Activated T-helper 1 cell treated with anti-CD3 and anti-CD28 coated beads, Interleukin-12 subunit alpha, Interleukin-12 subunit beta, Interleukin-2, Interleukin-4 antibody, amounts not matched to agents 30 ng/mL and 10 ng/mL and 1 ng/mL, durations not matched to agents 14 hours and 24 hours and 36 hours (primary cell): ENCODE data around the gene BCL2. TPM values are rescaled to one million over a fixed set of nuclear protein-coding genes. Genes with fewer than 3 reads are reported as not detected.

Source experiments
- DNase-seq: peaks from one replicate; pipeline ENCODE4 v3.0.0; 2021; ENCODE audit warnings: low spot score
- H3K27ac Mint-ChIP-seq: one replicate; pipeline ENCODE4 v1.8.0; 2021; ENCODE audit warnings: mild to moderate bottlenecking, mixed read lengths
- H3K27me3 Mint-ChIP-seq: one replicate; pipeline ENCODE4 v1.8.0; 2022; ENCODE audit warnings: mild to moderate bottlenecking, moderate library complexity, mixed read lengths; ENCODE audit not compliant: insufficient read depth
- H3K36me3 Mint-ChIP-seq: one replicate; pipeline ENCODE4 v1.8.0; 2021; ENCODE audit warnings: low read depth, mixed read lengths
- H3K4me1 Mint-ChIP-seq: one replicate; pipeline ENCODE4 v1.8.0; 2021; ENCODE audit warnings: low read depth, mixed read lengths
- H3K4me3 Mint-ChIP-seq: one replicate; pipeline ENCODE4 v1.8.0; 2021; ENCODE audit warnings: mild to moderate bottlenecking, moderate library complexity, mixed read lengths
- H3K9me3 Mint-ChIP-seq: one replicate; pipeline ENCODE4 v1.8.0; 2021; ENCODE audit warnings: mixed read lengths
- intact Hi-C: fragments of 100-400 bp; cut with micrococcal nuclease; formaldehyde crosslinking; loops from one replicate; pipeline ENCODE4 v1.15.1; 2024
- total RNA-seq: library from RNA; stranded (reverse); gene quantifications from 2 replicates; pipeline ENCODE4 v1.2.3, GENCODE V29; 2022

The BCL2 gene
- total RNA-seq, 1 donor from 2014 or later: 97.1 TPM

DNA sequence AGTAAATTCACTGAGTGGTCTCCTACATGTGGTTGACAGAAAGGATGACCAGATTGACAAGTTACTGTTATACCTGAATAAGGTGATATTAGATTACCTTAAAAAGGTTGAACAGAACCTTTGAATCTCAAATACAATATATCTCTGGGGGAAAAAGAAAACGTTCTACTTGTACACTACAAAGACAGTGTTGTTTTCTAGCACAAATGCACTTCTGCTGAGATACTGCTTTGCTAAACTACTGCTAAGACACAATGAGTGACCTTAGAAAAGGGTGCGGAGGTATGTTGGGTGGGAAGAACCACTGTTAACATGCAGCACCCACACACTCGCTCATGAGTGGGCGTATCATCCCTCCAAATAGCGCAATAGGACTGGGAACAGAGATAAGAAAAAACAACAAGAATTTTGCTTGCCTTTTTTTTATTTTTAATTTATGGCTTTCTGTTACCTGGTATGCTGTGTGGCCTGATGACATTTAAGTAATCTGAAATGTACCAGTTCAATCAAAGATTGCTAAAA lies 6.1 kb downstream of the BCL2 start:
- no peaks in the 10 kb centered on the region for H3K27me3 Mint-ChIP-seq
- H3K27ac Mint-ChIP-seq: peak overlapping the region; percentile 64
- DNase-seq: no peak
- peaks cover 76% of the 10 kb centered on the region for H3K4me1 Mint-ChIP-seq
- H3K9me3 Mint-ChIP-seq: no peaks in the 10 kb centered on the region
- intact Hi-C loops: loop anchor here (10.0 kb wide), 1 partner anchor 789 kb away; the partner anchor contains the start of gene ZCCHC2
- peak overlapping the region; percentile 96 for H3K4me3 Mint-ChIP-seq
- H3K36me3 Mint-ChIP-seq: peaks cover 62% of the 10 kb centered on the region

DNA sequence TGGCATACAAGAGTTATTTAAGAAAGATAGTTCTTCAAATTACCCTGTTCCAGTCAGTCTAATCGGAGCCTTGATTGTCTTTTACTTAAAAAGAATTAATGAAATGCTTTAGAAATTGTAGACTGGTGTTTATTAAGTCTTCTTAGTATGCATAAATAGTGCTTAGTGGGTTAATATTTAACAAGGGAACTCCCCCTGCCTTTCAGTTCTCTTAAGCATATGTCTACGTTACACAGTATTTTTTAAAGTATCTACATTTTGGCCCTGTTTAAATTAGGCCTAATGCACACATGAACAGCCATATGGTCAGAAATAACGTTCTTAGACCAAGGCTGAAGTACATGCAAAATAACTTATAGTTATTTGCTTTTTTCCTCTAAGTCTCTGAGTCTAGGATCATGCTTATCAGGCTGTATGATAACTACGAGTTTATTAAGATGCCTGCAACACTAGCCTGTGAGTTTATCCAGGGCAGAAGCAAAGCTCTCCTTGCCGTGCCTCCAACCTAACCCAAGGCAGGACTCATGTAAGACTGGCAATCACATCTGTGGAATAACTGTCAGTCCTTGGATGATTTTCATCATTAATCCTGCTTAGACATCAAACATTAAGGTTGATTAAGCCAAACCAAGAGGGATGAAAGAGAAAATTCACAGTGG lies 6.7 kb downstream of the BCL2 start:
- Mint-ChIP-seq H3K4me3 (peak overlapping the region; percentile 96), H3K36me3 (peaks cover 62% of the 10 kb centered on the region), H3K27me3 (no peaks in the 10 kb centered on the region), H3K9me3 (no peaks in the 10 kb centered on the region), H3K27ac (peak overlapping the region; percentile 31), H3K4me1 (peaks cover 82% of the 10 kb centered on the region)
- no peak for DNase-seq
- intact Hi-C loops: loop anchor here (10.0 kb wide), 1 partner anchor 788 kb away; the partner anchor contains the start of gene ZCCHC2

DNA sequence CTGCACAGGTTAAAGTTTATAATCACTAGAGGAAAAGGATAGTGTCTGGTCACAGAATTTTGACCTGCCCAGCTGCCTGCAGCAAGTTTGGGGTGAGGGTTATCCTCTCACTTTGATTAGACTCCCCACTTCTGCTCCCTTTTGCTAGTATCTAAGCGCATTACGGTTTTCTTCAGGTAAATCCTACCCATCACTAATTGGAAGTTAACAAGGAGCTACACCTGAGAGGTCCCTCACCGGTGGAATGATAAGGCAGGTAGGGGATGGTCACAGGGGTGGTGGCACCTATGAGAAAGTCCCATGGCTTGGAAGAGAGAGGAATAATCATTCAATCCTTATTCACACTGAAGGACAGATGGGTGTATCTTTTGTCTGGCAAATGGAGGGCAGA lies 7.6 kb downstream of the BCL2 start:
- intact Hi-C loops: loop anchor here (10.0 kb wide), 1 partner anchor 787 kb away; the partner anchor contains the start of gene ZCCHC2
- peaks cover 55% of the 10 kb centered on the region for H3K36me3 Mint-ChIP-seq
- DNase-seq: no peak
- peaks cover 86% of the 10 kb centered on the region for H3K4me1 Mint-ChIP-seq
- H3K27me3 Mint-ChIP-seq: no peaks in the 10 kb centered on the region
- H3K27ac Mint-ChIP-seq: peak overlapping the region; percentile 32
- peak overlapping the region; percentile 53 for H3K4me3 Mint-ChIP-seq
- H3K9me3 Mint-ChIP-seq: no peaks in the 10 kb centered on the region

DNA sequence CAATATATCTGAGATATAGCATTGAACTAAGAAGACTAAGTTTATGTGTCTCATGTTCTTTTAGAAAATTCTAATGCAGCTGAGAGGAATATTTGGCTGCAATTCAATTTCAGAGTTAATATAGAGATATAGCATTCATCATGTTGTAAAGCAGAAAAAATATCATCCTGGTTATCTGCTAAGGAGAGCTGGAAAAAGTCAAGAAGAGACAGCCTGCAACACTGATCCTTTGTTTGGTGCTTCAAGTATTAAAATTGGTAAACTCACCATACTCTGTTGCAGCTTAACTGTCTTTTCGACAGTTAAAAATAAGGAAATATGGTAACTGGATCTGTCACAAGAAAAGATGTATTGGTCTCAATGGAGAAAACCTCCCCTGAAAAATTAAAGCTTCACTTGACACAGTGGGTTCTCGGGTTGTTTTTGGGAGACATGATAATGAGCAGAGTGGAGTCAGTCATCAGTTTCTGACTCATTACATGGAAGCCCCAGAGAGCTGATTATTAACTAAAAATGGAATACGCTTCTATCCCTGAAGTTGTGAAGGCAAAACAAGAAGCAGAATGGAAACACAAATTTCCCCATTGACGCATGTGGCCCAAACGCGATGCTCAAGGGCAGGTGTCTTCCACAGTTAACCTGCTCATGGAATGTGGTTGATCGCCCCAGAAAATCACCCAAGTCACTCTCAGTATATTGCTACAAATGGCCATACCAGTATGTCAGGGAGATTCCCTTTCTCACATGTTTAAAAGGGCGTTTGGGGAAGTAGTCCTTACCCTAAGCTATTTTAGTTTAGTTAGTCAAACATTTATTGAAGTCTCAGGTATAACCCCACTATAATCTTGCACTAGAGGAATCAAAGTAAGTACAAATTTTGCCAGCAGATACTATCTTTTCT lies 8.2 kb downstream of the BCL2 start:
- Mint-ChIP-seq H3K4me1 (peaks cover 89% of the 10 kb centered on the region), H3K36me3 (peaks cover 59% of the 10 kb centered on the region), H3K4me3 (peak overlapping the region; percentile 53), H3K27ac (peak overlapping the region; percentile 21), H3K9me3 (no peaks in the 10 kb centered on the region), H3K27me3 (no peaks in the 10 kb centered on the region)
- intact Hi-C loops: loop anchor here (10.0 kb wide), 1 partner anchor 787 kb away; the partner anchor contains the start of gene ZCCHC2
- no peak for DNase-seq

DNA sequence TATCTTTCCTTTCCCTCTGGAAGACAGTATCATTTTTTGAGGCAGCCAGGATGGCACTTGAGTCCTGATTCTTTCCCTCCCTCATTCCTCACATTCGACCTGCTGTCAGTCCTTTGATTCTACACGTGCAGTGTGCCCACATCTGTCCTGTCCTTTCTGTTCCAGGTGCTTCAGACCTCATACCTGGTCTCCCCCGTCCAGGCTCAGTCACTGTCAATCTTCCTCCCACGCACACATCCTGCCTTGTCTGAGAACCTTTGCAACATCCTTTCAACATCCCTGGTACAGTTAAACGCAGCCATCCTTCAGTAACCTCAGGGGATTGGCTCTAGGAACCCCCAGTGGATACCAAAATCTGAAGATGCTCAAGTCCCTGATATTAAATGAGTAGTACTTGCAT lies 10.1 kb downstream of the BCL2 start:
- Mint-ChIP-seq H3K9me3 (no peaks in the 10 kb centered on the region), H3K4me1 (peaks cover 88% of the 10 kb centered on the region), H3K4me3 (peak overlapping the region; percentile 3), H3K27ac (peak overlapping the region; percentile 55), H3K36me3 (peaks cover 57% of the 10 kb centered on the region), H3K27me3 (no peaks in the 10 kb centered on the region)
- intact Hi-C loops: loop anchor here (10.0 kb wide), 1 partner anchor 465 kb away; no protein-coding TSS in a partner anchor
- DNase-seq: no peak

DNA sequence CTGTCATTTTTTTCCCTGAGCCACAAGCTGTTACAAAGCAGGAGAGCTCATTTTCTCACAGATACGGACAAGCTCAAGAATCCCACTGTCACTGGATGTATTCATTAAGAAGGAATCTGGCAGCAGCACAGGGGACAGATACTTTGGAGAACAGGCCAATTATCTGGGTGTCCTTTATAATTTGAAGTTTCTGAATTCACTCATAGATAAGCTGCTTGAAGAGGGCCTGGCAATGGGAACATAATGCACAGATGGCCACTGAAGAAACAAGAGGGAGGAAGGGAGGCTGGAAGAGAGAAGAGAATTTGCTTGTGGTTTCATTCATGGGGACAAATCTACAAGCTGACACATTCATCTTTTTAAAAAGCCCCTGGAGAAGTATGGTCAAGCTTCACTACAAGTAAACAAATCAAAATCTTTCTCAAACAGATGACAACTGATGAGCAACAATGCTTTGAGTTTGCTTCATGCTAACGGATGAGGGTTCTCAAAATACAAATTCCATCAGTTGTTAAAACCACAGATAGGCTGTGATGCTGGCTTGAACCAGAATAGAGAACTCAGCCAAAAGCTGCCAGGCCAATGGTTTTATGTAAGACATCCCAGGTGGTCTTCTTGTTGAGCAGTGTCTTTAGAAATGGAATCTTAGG lies 11.9 kb downstream of the BCL2 start:
- Mint-ChIP-seq H3K27ac (peak overlapping the region; percentile 30), H3K36me3 (peaks cover 53% of the 10 kb centered on the region), H3K4me3 (no peak overlapping the region), H3K9me3 (no peaks in the 10 kb centered on the region), H3K27me3 (no peaks in the 10 kb centered on the region), H3K4me1 (peaks cover 88% of the 10 kb centered on the region)
- DNase-seq: no peak
- intact Hi-C loops: loop anchor here (10.0 kb wide), 1 partner anchor 463 kb away; no protein-coding TSS in a partner anchor

DNA sequence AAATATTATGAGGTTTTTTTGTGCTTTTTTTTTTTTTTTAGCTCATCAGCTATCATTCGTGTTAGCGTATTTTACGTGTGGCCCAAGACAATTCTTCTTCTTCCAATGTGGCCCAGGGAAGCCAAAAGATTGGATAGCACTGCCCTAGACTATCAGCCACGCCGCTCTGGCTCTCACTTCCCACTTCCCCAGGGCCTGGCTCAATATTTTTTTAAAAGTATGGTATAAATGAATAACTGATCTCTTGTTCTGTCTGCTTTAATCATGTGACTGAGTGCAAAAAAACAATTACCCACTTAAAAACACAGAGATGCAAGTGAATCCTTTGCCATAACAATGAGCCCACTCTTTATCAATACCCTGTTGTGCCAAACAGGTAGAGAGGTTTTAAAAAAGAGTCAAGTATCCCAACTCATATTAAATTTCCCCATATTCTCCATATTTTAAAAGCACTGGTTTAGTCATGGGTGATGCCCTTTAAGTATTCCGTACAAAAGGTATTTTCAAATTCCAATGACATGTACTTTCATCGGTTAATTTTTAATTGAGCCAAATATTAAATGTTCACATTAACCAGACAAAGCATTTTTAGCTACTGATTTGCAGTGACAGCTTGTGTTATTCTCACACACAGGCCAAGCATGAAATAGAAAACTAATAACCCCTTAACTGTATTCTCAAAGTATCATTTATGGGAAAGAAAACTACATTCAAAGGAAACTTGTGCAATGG lies 12.6 kb downstream of the BCL2 start:
- H3K4me3 Mint-ChIP-seq: peak overlapping the region; percentile 6
- H3K36me3 Mint-ChIP-seq: peaks cover 55% of the 10 kb centered on the region
- H3K4me1 Mint-ChIP-seq: peaks cover 89% of the 10 kb centered on the region
- no peaks in the 10 kb centered on the region for H3K27me3 Mint-ChIP-seq
- intact Hi-C loops: loop anchor here (10.0 kb wide), 1 partner anchor 462 kb away; no protein-coding TSS in a partner anchor
- DNase-seq: no peak
- H3K27ac Mint-ChIP-seq: no peak overlapping the region
- no peaks in the 10 kb centered on the region for H3K9me3 Mint-ChIP-seq

DNA sequence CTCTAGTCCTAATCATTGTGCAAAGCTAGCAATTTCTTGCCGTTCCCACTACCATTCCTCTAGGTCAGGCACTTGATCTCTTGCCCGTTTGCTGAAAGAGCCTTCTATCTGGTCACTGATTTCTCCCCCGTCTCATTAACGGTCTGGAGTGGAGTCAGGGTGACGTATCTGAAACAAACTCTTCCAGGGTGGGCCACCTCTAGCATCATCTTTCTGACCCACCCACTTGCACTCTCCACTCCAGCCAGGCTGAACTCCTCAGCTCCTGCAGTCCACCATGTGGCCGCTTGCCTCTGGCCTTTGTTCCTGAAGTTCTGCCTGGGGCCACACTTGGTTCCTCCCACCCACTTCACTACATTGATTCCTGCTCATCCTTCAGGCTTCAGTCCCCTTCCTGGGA lies 13.3 kb downstream of the BCL2 start:
- H3K36me3 Mint-ChIP-seq: peaks cover 57% of the 10 kb centered on the region
- H3K4me3 Mint-ChIP-seq: no peak overlapping the region
- no peak overlapping the region for H3K27ac Mint-ChIP-seq

DNA sequence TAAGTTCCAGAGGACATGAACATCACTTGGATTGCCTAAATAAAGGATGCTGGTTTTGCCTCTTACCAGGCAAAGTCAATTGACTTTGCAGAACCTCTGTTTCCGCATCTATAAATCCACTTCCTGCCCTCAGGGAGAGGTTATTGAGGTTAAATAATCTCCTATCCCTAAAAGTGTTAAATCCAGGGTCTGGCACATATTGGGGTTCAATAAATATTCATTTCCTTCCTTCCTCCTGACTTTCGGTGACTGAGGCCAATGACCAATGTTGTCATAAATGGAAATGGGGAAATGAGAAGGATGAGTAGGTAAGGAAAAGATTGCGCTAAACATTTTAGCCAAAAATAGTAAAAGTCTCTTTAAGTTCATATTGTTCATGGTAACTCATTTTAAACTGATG lies 16.0 kb downstream of the BCL2 start:
- intact Hi-C loops: loop anchor here (2.0 to 10.0 kb wide), 3 partner anchors 36 to 459 kb away; no protein-coding TSS in a partner anchor
- Mint-ChIP-seq H3K9me3 (no peaks in the 10 kb centered on the region), H3K27me3 (no peaks in the 10 kb centered on the region), H3K27ac (peak overlapping the region; percentile 96), H3K36me3 (peaks cover 66% of the 10 kb centered on the region), H3K4me1 (peaks cover 93% of the 10 kb centered on the region), H3K4me3 (peak overlapping the region; percentile 19)
- DNase-seq: no peak

More for the DNA sequence above, 13.3 kb downstream of the BCL2 start:
- no peak for DNase-seq
- Mint-ChIP-seq H3K4me1 (peaks cover 89% of the 10 kb centered on the region), H3K27me3 (no peaks in the 10 kb centered on the region), H3K9me3 (no peaks in the 10 kb centered on the region)
- intact Hi-C loops: loop anchor here (10.0 kb wide), 1 partner anchor 461 kb away; no protein-coding TSS in a partner anchor

DNA sequence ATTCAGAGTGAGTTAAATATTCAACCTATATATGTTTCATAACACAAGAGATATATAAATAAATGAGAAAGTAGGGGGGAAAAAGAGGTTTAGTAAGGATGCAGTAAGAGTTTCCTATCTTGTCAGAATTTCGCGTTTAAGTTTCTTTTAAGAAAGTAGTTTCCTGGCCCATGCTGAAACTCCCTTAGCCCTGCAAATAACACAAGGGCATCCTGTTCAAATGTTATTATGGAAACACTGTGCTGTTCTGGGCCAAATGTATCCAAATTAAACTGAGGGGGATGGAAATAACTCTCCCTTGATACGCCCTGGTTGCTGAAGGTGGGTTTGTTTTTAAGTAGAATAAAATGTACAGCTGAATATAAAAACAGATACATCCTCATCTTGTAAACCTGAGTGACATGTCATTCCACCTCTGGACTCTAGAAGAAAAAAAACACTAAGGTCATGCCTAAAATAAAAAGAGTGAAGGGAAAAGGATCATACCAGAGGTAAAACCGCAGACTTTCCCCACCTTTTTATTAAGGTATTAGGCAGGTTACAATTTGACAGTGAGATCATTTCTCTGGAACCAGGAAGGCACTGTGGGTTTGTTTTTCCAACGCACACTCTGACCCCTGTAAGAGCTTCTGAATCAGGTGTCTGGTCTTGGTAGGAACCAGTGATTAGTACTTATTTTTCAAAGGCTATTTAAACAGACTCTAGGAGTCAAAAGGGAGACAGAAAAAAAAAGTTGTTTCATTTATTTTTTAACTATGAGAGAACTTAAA lies 16.7 kb downstream of the BCL2 start:
- H3K9me3 Mint-ChIP-seq: no peaks in the 10 kb centered on the region
- peak overlapping the region; percentile 15 for H3K4me3 Mint-ChIP-seq
- H3K36me3 Mint-ChIP-seq: peaks cover 70% of the 10 kb centered on the region
- H3K4me1 Mint-ChIP-seq: peaks cover 94% of the 10 kb centered on the region
- no peaks in the 10 kb centered on the region for H3K27me3 Mint-ChIP-seq
- DNase-seq: no peak
- intact Hi-C loops: loop anchor here (1.0 to 10.0 kb wide), 4 partner anchors 36 to 458 kb away; no protein-coding TSS in a partner anchor
- H3K27ac Mint-ChIP-seq: peak overlapping the region; percentile 96

DNA sequence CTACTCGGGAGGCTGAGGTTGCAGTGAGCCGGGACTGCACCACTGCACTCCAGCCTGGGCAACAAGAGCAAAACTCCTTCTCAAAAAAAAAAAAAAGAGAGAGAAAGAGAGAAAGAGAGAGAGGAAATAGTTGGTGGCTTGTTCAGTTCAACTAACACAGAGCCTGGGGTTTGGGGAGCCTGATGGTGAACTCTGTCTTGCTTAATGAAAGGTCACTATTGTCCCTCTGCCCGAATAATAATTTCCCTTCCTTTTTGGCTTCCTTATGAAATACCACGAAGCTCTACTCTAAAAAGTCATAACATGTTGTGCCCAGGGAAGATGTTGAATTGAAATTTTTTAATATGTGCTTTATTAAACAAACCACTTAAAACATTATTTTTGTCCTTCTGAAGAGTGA lies 17.3 kb downstream of the BCL2 start:
- no peaks in the 10 kb centered on the region for H3K9me3 Mint-ChIP-seq
- peaks cover 92% of the 10 kb centered on the region for H3K4me1 Mint-ChIP-seq
- H3K27ac Mint-ChIP-seq: peak overlapping the region; percentile 96
- intact Hi-C loops: loop anchor here (1.0 to 10.0 kb wide), 4 partner anchors 35 to 457 kb away; no protein-coding TSS in a partner anchor
- peaks cover 74% of the 10 kb centered on the region for H3K36me3 Mint-ChIP-seq
- no peak for DNase-seq
- peak overlapping the region; percentile 15 for H3K4me3 Mint-ChIP-seq
- H3K27me3 Mint-ChIP-seq: no peaks in the 10 kb centered on the region
